ENCODE data around the gene PTGIS.

DNA sequence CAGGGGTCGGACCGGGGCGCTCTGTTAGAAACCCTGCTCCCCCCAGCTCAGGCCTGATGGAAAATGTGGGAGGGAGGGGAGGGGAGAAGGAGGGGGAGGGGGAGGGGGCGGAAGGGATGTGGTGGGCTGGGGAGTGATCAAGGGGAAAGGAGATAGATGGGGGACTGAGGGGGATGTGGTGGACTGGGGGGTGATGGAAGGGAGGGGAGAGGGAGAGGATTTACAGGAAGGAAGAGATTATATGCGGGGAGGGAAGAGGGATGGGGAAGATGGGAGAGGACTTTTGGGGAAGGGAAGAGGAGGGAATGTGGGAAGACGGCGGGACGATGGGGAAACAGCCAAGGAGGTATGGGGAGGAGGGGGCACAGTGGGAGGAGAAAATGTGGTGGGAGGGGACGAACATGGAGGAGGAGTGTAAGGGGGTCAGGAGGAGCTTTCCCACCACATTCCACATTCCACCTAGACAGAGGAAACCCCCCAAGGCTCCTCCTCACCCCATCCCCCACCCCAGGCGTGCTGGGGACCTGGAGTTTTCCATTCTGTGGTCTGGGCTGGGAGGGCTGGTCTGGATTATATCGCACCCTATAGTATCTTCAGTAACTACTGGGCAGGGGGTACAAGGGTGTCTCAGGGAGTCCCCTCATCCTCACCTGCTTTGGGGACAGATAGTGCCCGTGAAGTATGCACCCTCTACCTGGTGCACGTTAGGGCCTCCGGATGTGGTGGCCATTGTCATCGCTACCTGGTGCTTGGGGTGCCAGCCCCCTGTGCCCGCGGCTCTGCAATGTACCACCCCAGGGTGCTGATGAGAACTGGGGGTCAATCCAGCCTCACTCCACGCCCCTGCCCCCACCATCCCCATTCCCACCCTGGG lies 578 bp upstream of the PTGIS start:
- TF ChIP-seq, protein P1, sequence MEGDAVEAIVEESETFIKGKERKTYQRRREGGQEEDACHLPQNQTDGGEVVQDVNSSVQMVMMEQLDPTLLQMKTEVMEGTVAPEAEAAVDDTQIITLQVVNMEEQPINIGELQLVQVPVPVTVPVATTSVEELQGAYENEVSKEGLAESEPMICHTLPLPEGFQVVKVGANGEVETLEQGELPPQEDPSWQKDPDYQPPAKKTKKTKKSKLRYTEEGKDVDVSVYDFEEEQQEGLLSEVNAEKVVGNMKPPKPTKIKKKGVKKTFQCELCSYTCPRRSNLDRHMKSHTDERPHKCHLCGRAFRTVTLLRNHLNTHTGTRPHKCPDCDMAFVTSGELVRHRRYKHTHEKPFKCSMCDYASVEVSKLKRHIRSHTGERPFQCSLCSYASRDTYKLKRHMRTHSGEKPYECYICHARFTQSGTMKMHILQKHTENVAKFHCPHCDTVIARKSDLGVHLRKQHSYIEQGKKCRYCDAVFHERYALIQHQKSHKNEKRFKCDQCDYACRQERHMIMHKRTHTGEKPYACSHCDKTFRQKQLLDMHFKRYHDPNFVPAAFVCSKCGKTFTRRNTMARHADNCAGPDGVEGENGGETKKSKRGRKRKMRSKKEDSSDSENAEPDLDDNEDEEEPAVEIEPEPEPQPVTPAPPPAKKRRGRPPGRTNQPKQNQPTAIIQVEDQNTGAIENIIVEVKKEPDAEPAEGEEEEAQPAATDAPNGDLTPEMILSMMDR (IDR thresholded peaks at IDR 0.05): no peak
- TF ChIP-seq EZH2phosphoT487 (IDR thresholded peaks at IDR 0.05): no peak
